Measurements from ENCODE around the gene PRTN3.

Gene PRTN3

DNA sequence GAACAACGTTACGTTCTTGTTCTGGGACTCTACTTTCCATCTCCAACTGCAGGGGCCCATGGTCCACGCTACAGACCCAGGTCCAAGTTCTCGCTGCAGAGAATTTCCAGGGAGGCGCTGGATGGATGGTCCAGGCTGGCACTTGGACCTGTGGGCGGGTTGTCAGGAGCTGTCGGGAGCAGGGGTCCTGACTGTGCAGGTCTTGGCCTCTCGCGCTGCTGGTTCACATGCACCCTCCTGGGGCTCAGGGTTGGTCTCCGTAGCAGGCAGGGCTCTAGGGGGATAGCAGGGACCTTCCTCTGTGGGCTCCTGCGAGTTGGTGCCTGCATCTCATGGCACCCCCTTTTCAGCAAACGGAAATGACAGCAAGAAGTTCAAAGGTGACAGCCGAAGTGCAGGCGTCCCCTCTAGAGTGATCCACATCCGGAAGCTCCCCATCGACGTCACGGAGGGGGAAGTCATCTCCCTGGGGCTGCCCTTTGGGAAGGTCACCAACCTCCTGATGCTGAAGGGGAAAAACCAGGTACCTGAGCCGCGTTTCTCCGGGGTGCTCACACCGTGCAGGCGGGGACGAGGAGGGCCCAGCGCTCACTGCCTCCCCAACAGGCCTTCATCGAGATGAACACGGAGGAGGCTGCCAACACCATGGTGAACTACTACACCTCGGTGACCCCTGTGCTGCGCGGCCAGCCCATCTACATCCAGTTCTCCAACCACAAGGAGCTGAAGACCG lies 36.9 kb upstream of the PRTN3 start:
- no peak for DNase-seq

DNA sequence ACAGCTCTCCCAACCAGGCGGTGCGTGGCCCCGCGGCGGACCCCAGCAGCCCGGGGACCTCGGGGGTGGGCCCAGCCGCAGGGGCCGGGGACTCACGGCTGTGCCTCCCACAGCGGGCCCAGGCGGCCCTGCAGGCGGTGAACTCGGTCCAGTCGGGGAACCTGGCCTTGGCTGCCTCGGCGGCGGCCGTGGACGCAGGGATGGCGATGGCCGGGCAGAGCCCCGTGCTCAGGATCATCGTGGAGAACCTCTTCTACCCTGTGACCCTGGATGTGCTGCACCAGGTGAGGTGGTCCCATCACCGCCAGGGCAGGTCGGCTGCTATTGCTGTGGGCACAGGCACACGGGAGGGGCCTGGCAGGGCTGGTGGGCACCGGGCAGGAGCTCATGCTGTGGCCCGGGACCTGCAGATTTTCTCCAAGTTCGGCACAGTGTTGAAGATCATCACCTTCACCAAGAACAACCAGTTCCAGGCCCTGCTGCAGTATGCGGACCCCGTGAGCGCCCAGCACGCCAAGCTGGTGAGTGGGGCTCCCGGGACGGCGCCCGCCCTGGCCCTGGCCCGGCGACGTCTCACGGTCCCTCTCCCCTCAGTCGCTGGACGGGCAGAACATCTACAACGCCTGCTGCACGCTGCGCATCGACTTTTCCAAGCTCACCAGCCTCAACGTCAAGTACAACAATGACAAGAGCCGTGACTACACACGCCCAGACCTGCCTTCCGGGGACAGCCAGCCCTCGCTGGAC lies 36.2 kb upstream of the PRTN3 start:
- no peak for DNase-seq

DNA sequence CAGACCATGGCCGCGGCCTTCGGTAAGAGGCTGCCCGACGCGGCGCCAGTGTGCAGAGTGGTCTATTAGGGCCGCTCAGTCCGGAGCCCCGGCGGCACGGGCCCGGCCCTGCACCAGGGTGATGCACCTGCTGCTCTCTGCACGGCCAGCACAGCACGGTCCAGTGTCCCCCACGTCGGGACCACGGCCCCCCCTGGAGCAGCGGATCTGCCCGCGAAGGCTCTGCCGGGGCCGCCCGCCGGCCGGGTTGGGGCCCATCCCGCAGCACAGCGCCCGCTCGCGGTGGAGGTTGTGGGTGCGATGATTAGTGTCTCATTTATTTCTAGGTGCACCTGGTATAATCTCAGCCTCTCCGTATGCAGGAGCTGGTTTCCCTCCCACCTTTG lies 35.6 kb upstream of the PRTN3 start:
- no peak for DNase-seq

DNA sequence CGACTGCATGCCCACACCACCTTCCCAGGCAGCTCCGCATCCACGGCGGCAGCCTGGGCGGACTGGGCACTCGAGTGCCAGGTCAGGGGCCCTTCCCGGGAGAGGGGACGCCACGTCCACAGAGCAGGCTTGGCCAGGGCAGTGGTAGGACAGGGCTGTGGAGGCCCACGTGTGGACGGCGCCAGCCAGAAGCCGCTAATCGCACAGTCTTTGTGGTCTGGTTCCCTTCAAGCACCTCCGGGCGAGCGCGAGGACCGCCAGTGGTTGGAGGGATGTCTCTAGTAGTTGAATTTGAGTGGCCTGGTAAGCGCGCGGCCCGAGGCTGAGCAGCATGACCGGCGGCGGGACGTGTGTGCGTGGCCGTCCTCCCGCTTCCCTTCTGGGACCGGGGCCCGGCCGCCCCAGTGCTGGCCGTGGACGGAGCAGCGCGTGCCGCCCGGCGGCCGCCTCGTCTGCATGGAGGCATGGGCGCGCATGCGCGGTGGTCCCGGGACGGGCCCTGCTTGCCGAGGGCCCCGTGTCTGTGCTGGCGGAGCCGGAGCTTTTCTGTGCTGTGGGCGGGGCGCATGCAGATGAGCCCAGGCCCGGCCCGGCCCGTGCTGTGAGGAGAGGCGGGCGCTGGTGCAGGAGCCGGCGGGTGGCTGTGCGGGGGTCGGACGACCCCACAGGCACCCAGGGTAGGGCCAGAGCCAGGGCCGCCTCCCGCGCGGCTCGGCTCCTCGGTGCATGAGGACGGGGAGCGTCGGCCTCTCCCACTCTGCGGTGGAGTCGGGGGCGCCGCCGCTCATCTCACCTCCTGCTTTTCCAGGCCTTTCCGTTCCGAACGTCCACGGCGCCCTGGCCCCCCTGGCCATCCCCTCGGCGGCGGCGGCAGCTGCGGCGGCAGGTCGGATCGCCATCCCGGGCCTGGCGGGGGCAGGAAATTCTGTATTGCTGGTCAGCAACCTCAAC lies 34.9 kb upstream of the PRTN3 start:
- no peak for DNase-seq

DNA sequence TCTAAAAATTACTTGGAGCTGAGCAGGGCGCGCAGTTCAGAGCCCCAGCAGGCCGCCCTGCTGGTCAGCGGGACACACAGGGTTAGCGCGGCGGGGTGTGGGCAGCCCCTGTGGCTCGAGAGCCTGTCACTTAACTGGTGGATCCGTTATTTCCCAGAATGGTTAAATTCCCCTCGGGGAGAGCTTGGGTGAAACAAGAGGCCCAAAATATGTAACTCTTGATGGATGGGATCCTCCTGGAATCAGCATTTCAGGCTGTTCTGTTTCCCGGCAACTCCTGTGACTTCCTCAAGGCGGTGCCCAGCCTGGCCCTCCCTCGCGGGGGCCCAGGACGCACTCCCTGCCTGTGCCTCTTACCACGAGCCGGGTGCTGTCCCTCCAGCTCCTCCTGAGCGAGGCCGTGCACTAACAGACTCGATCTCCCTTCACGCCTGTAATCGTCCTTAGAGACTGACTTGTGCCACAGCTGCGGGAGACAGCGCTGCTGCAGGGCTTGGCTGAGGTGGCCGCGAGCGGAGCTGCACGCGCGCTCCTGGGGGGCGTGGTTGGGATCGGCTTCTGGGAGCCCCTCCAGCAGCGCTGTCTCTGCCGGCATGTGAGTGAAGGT lies 33.9 kb upstream of the PRTN3 start:
- no peak for DNase-seq

DNA sequence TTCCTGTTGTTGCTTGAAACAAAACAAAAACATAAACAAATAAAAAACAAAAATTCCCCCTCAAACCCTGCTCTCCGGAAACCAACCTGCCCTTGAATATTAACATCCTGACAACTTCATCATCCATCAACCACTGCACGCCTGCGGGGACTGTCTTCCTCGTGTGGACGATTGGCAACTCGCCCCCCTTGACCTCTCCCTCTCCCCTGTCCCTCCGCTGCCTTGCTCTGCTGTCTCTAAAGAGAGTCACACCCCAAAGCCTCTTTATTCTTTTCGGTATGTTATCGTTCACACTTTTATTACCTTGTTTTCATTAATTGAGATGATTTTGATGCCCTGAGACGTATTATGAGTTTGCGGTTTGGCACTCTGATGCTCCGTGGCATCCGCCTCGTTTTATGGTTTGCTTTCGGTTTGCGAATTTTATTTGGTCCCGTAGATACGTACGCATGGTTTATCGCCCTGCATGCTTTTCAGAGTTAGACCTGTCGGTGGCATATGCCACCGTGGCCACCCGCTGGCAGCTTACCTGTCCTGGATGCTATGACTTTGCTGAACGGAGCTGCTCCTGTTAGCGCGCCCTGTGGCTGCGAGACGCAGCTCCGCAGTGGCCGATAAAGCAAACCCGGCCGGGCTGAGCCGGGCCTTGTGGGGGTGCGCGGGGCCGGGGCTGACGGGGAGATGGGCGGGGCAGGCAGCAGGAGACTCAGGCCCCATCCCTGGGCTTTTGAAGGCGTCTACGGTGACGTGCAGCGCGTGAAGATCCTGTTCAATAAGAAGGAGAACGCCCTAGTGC lies 33.0 kb upstream of the PRTN3 start:
- DNase-seq = no peak

DNA sequence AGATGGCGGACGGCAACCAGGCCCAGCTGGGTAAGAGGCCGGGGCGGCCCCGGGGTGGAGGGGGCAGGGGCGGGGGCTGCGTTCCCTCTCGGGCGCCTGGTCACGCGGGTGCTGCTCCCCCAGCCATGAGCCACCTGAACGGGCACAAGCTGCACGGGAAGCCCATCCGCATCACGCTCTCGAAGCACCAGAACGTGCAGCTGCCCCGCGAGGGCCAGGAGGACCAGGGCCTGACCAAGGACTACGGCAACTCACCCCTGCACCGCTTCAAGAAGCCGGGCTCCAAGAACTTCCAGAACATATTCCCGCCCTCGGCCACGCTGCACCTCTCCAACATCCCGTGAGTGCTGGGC lies 32.4 kb upstream of the PRTN3 start:
- DNase-seq = no peak

DNA sequence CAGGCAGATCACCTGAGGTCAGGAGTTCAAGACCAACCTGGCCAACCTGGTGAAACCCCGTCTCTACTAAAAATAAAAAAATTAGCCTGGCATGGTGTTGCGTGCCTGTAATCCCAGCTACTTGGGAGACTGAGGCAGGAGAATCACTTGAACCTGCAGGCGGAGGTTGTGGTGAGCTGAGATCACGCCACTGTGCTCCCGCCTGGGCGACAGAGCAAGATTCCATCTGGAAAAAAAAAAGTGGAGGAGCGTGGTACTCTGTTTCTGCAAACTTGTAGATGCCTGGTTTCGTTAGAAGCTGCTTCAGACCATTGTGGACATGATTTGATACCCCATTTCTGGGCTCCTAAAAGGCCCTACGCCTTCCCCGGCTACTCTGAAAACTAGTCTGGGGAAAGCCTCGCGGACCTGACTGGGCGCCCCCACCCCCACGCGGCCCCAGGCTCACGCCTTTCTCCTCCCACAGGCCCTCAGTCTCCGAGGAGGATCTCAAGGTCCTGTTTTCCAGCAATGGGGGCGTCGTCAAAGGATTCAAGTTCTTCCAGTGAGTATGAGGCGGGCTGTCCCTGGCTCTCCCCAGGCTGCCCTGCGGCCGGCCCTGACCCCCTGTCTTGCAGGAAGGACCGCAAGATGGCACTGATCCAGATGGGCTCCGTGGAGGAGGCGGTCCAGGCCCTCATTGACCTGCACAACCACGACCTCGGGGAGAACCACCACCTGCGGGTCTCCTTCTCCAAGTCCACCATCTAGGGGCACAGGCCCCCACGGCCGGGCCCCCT lies 30.5 kb upstream of the PRTN3 start:
- no peak for DNase-seq

DNA sequence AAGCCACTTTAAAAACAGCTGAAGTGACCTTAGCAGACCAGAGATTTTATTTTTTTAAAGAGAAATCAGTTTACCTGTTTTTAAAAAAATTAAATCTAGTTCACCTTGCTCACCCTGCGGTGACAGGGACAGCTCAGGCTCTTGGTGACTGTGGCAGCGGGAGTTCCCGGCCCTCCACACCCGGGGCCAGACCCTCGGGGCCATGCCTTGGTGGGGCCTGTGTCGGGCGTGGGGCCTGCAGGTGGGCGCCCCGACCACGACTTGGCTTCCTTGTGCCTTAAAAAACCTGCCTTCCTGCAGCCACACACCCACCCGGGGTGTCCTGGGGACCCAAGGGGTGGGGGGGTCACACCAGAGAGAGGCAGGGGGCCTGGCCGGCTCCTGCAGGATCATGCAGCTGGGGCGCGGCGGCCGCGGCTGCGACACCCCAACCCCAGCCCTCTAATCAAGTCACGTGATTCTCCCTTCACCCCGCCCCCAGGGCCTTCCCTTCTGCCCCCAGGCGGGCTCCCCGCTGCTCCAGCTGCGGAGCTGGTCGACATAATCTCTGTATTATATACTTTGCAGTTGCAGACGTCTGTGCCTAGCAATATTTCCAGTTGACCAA lies 29.8 kb upstream of the PRTN3 start:
- DNase-seq = no peak

DNA sequence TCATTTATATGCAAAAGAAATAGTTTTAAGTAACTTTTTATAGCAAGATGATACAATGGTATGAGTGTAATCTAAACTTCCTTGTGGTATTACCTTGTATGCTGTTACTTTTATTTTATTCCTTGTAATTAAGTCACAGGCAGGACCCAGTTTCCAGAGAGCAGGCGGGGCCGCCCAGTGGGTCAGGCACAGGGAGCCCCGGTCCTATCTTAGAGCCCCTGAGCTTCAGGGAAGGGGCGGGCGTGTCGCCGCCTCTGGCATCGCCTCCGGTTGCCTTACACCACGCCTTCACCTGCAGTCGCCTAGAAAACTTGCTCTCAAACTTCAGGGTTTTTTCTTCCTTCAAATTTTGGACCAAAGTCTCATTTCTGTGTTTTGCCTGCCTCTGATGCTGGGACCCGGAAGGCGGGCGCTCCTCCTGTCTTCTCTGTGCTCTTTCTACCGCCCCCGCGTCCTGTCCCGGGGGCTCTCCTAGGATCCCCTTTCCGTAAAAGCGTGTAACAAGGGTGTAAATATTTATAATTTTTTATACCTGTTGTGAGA lies 29.2 kb upstream of the PRTN3 start:
- no peak for DNase-seq

DNA sequence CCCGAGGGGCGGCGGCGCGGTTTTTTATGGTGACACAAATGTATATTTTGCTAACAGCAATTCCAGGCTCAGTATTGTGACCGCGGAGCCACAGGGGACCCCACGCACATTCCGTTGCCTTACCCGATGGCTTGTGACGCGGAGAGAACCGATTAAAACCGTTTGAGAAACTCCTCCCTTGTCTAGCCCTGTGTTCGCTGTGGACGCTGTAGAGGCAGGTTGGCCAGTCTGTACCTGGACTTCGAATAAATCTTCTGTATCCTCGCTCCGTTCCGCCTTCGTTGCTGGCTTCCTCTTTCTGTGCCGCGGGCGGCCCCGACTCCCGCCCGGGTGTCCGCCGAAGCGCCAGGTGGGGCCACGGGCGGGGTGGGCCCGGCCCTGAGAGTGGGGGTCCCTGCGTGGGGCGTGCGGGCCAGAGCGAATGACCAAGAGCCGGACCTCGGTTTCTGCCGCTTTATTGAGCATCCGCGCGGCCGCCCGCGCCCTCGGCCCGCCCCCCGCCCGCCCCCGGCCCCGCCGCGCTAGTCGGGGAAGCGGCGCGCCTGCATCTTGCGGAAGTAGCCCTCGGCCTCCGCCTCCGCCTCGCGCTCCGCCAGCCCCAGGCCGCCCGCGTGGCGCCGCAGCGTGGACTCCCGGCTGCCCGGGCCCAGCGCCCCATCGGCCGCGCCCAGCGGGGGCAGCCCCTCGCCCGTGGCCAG lies 28.6 kb upstream of the PRTN3 start:
- no peak for DNase-seq

DNA sequence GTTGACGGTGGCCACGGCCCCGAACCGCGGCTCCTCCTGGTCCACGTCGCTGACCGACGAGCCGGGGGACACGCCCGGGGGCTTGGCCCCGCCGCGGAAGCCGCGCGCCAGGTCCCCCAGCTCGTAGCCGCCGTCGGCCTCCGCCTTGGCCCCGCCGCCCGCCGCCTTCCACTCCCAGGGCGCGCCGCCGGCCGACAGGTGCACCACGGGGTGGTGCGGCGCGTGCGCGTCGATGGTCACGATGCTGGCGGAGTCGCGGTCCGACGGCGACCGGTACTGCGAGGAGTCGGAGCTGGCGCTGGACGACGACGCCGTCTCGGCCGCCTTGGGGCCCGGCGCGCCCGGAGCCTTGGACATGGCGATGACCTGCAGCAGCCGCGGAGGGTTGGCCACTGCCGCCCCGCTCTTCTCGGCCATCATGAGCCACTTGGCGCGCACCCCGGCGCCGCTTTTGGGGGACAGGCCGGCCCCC lies 28.0 kb upstream of the PRTN3 start:
- no peak for DNase-seq

DNA sequence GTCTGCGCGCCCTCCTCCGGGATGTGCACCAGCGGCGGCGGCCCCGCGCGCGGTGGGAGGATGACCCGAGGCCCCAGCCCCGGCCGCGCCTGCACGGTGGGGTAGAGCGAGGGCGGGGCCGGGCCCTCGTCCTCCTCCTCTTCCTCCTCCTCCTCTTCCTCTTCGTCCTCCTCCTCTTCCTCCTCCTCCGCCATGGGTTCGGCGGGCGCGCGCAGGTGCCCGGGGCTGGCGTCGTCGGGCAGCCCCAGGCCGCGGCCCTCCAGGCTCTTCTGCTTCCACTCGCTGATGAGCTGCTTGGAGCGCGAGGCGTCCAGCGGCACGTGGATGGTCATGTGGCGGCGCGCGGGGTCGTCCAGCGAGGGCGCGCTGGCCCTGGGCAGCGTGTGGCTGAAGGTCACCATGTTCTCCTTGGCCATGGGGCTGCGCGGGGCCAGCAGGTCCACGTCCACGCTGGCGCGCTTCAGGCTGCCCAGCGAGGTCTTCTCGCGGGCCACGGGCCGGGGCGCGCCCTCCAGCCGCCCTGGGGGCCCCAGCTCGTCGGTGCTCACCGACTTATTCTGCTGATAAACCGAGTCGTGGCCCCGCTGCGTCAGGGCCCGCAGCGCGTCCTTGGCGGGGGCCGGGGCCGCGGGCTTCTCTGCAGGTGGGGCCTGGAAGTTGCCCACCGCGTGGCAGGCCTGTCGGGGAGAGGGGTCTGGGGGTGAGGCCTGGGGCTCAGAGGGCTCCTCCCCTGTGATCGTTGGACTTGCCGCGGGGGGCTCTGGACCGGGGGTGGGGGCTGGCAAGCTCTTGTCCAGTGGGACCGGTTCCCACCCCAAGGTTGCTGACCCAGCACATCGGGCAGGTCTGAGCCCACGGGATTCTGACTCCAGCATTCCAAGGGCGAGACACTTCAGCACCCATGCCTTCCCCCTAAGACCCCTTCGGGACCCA lies 27.3 kb upstream of the PRTN3 start:
- no peak for DNase-seq

DNA sequence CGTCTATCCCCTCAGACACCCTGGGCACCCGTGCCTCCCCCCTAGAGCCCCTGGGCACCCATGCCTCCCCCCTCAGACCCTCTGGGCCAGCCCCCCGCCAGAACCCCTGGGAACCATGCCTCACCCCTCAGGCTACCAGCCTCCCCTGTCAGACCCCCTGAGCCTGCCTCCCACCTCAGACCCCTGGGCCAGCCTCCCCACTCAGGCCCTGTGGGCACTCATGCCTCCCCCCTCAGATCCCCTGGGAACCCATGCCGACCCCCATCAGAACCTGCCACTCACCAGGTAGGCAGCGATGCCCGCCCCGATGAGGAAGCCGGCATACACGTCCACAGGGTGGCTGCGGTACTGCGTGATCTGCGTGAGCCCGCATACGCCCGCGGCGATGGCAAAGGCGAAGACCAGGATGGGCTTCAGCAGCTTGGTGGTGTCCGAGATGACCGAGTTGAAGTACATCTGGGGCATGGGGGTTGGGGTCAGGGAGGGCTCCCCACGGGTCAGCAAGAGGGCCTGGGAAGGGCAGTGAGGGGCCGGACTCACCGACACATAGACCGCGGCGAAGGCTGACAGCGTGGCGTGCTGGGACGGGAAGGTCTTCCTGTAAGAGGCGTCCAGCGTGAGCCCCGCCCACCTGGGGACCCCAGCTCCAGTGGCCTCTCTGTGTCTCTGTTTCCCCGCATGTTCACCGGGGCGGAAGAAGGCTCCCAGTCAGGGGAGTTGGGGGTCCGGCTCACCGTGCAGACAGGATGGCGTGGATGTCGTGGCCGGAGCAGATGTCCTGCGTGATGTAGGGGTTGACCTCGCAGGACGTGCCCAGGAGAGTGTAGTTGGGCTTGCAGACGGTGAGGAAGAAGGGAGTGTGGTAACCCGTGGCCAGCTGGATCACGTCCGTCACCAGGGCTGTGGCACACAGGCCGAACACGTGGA lies 26.4 kb upstream of the PRTN3 start:
- no peak for DNase-seq

DNA sequence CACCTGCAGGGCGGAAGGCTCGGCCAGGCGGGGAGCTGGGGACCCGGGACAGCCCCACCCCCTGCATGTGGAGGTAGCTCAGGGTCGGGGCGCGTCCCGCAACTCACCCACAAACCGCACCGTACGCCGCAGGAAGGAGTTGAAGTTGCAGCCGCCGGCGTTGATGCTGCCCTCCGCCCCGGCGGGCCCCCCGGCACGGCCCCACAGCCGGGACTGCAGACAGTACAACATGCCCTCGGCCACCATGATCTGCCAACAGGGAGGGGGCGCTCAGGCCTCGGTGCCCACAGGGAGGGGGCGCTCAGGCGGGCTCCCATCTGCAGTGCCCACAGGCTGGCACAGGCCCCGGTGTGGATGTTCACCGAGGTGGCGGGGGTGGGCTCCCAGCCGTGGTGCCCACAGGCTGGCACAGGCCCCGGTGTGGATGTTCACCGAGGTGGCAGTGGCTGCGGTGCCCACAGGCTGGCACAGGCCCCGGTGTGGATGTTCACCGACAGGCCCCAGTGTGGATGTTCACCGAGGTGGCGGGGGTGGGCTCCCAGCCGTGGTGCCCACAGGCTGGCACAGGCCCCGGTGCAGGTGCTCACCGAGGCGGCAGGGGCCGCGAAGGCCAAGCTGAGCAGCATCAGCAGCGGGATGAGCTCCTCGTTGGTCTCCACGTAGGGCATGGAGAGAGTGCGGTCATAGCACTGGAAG lies 25.6 kb upstream of the PRTN3 start:
- DNase-seq = no peak

DNA sequence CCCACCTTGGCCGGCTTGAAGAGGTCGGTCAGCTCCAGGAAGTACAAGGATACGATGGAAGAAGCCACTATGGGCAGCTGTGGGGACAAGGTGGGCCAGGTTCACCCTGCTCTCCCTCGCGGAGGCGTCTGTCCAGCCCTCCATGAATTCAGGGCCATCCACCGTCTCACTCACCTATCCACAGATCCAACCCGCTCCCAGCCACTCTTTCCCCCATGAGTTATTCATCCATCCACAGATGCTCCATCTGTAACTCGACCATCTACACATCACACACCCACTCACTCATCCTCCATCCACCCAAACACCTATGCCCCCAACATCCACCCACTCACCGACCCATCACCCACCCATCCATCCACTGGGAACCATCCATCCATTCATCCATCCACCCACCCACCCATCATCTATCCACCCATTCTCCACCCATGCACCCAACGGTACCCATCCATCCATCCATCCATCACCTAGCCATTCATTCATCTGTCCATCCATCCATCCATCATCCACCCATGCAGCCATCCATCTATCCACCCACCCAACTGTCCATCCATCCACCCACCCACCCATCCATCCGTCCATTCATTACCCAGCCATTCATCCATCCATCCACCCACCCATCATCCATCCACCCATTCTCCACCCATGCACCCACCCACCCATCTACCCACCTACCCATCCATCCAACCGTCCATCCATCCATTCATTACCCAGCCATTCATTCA lies 24.9 kb upstream of the PRTN3 start:
- no peak for DNase-seq
